ENCODE measurements around the gene ATP2B3.

ATP2B3 gene

GRCh38 chrX:153580700-153581386, 63.4 kb downstream of the ATP2B3 start:
- no peaks in the 10 kb centered on the region for H3K36me3 ChIP-seq (ENCODE audit: low read length)
- H3K4me2 ChIP-seq (ENCODE audit: low read depth, low read length, poor library complexity, severe bottlenecking), result no peak overlapping the region
- no peaks in the 10 kb centered on the region for H3K9me2 ChIP-seq (replicated peaks; ENCODE audit: insufficient read depth, low read length)
- no peak overlapping the region for H2AFZ ChIP-seq (ENCODE audit: low read depth, low read length, severe bottlenecking)
- H4K20me1 ChIP-seq (ENCODE audit: low read depth, low read length), result no peaks in the 10 kb centered on the region
- no peak overlapping the region for H3K27ac ChIP-seq (ENCODE audit: low read depth, low read length)
- no peak overlapping the region for H3K9ac ChIP-seq (ENCODE audit: low read length)
- H3K79me2 ChIP-seq (ENCODE audit: insufficient read depth, low read length), result no peaks in the 10 kb centered on the region
- no peaks in the 10 kb centered on the region for H3K27me3 ChIP-seq (ENCODE audit: low read length)
- H3F3A ChIP-seq (ENCODE audit: insufficient read depth), result 0 out of 2 replicates have a peak, but pooled peaks cover 5% of the 10 kb centered on the region
- TF ChIP-seq EZH2phosphoT487 (conservative IDR thresholded peaks at IDR 0.05; ENCODE audit: low read length) (no peak), CTCF (IDR thresholded peaks at IDR 0.05; ENCODE audit: insufficient read depth, low read length, poor library complexity, severe bottlenecking) (no peak)
- no peaks in the 10 kb centered on the region for H3K9me3 ChIP-seq (ENCODE audit: insufficient read depth, low read length)
- no peak overlapping the region for H3K4me3 ChIP-seq (ENCODE audit: insufficient read depth, low read length, poor library complexity, severe bottlenecking)

- Histone ChIP-seq H3K9me2 (replicated peaks; ENCODE audit: insufficient read depth, low read length) (no peaks in the 10 kb centered on the region), H3K36me3 (ENCODE audit: low read length) (no peaks in the 10 kb centered on the region), H2AFZ (ENCODE audit: low read depth, low read length, severe bottlenecking) (no peak overlapping the region), H3K9me3 (ENCODE audit: insufficient read depth, low read length) (no peaks in the 10 kb centered on the region), H3K27ac (ENCODE audit: low read depth, low read length) (no peak overlapping the region), H3K4me3 (ENCODE audit: insufficient read depth, low read length, poor library complexity, severe bottlenecking) (no peak overlapping the region), H3K27me3 (ENCODE audit: low read length) (no peaks in the 10 kb centered on the region), H4K20me1 (ENCODE audit: low read depth, low read length) (no peaks in the 10 kb centered on the region), H3K9ac (ENCODE audit: low read length) (no peak overlapping the region), H3K4me2 (ENCODE audit: low read depth, low read length, poor library complexity, severe bottlenecking) (peak overlapping the region; percentile 32), H3K79me2 (ENCODE audit: insufficient read depth, low read length) (no peaks in the 10 kb centered on the region), H3F3A (ENCODE audit: insufficient read depth) (0 out of 2 replicates have a peak, but pooled peaks cover 5% of the 10 kb centered on the region)
- TF ChIP-seq EZH2phosphoT487 (conservative IDR thresholded peaks at IDR 0.05; ENCODE audit: low read length), result no peak
- TF ChIP-seq CTCF (IDR thresholded peaks at IDR 0.05; ENCODE audit: insufficient read depth, low read length, poor library complexity, severe bottlenecking), result no peak
These were observed 65.5 kb downstream of the ATP2B3 start for GRCh38 chrX:153582896-153583295.

GRCh38 chrX:153583433-153583832, 66.0 kb downstream of the ATP2B3 start:
- no peaks in the 10 kb centered on the region for H3K9me3 ChIP-seq (ENCODE audit: insufficient read depth, low read length)
- H3K36me3 ChIP-seq (ENCODE audit: low read length), result no peaks in the 10 kb centered on the region
- H3K9ac ChIP-seq (ENCODE audit: low read length), result no peak overlapping the region
- no peaks in the 10 kb centered on the region for H3K27me3 ChIP-seq (ENCODE audit: low read length)
- no peaks in the 10 kb centered on the region for H3K79me2 ChIP-seq (ENCODE audit: insufficient read depth, low read length)
- H3K4me3 ChIP-seq (ENCODE audit: insufficient read depth, low read length, poor library complexity, severe bottlenecking), result no peak overlapping the region
- no peak overlapping the region for H3K4me2 ChIP-seq (ENCODE audit: low read depth, low read length, poor library complexity, severe bottlenecking)
- no peaks in the 10 kb centered on the region for H4K20me1 ChIP-seq (ENCODE audit: low read depth, low read length)
- TF ChIP-seq CTCF (IDR thresholded peaks at IDR 0.05; ENCODE audit: insufficient read depth, low read length, poor library complexity, severe bottlenecking) (no peak), EZH2phosphoT487 (conservative IDR thresholded peaks at IDR 0.05; ENCODE audit: low read length) (no peak)
- H3F3A ChIP-seq (ENCODE audit: insufficient read depth), result 0 out of 2 replicates have a peak, but pooled peaks cover 5% of the 10 kb centered on the region
- H3K9me2 ChIP-seq (replicated peaks; ENCODE audit: insufficient read depth, low read length), result no peaks in the 10 kb centered on the region
- H3K27ac ChIP-seq (ENCODE audit: low read depth, low read length), result no peak overlapping the region
- no peak overlapping the region for H2AFZ ChIP-seq (ENCODE audit: low read depth, low read length, severe bottlenecking)

All from SU-DHL-6 (cell line).